ENCODE results near the gene SMYD3.

SMYD3 gene

DNA sequence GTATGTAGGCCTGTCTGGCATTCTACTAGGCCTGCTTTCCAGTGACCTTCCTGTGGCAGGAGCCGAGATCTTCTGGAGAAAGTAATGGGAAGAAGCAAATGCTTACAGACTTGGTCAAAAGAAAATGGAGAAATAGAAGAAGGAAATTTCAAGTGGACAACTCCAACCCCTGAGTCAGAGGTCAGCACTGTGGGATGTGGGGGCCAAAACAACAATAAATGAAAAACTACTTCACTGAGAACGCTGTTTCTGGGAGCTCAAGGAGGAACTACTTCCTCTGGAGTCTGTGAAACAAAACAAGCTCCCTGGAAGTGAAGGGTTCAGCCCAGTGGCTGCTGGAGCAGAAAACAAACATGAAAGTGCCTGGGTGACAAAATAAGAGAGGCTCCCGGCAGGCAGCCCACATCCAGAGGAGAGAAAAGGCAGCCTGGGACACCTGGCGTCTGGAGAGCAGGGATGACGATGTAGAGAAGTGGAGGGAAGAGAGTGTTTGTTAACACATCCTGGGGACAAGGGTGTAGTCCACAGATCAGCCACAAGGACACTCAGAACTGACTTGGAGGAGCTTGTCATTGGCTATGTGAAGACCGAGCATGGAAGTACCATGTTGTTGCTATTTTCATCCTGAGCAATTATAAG is 355.2 kb downstream of the SMYD3 start:
- no peak overlapping the region for H3K27ac ChIP-seq
- TF ChIP-seq ZFX (IDR thresholded peaks at IDR 0.05): no peak
- TF ChIP-seq, protein P1, sequence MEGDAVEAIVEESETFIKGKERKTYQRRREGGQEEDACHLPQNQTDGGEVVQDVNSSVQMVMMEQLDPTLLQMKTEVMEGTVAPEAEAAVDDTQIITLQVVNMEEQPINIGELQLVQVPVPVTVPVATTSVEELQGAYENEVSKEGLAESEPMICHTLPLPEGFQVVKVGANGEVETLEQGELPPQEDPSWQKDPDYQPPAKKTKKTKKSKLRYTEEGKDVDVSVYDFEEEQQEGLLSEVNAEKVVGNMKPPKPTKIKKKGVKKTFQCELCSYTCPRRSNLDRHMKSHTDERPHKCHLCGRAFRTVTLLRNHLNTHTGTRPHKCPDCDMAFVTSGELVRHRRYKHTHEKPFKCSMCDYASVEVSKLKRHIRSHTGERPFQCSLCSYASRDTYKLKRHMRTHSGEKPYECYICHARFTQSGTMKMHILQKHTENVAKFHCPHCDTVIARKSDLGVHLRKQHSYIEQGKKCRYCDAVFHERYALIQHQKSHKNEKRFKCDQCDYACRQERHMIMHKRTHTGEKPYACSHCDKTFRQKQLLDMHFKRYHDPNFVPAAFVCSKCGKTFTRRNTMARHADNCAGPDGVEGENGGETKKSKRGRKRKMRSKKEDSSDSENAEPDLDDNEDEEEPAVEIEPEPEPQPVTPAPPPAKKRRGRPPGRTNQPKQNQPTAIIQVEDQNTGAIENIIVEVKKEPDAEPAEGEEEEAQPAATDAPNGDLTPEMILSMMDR (conservative IDR thresholded peaks at IDR 0.05): no peak; the same call in 1 of the 2 replicates

DNA sequence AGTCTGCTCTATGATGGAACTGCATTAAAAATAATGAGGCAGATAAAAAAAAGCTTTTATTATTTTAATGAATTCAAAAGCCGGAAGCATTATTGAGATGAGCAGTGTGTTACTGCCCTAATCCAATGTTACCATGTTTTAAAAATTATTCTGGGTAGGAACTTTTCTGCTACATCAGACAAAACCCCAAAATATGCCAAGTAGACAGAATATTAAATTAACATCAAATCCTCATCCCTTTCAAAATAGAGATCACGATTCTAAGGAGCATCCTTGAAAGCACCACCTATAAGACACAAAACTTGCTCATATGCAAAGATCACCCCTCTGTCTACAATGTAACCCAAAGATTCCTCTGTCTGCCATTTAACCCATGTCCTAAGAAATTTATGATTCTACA is 357.5 kb downstream of the SMYD3 start:
- TF ChIP-seq, protein P1 (conservative IDR thresholded peaks at IDR 0.05): no peak
- TF ChIP-seq ZFX (IDR thresholded peaks at IDR 0.05): no peak
- no peak overlapping the region for H3K27ac ChIP-seq

DNA sequence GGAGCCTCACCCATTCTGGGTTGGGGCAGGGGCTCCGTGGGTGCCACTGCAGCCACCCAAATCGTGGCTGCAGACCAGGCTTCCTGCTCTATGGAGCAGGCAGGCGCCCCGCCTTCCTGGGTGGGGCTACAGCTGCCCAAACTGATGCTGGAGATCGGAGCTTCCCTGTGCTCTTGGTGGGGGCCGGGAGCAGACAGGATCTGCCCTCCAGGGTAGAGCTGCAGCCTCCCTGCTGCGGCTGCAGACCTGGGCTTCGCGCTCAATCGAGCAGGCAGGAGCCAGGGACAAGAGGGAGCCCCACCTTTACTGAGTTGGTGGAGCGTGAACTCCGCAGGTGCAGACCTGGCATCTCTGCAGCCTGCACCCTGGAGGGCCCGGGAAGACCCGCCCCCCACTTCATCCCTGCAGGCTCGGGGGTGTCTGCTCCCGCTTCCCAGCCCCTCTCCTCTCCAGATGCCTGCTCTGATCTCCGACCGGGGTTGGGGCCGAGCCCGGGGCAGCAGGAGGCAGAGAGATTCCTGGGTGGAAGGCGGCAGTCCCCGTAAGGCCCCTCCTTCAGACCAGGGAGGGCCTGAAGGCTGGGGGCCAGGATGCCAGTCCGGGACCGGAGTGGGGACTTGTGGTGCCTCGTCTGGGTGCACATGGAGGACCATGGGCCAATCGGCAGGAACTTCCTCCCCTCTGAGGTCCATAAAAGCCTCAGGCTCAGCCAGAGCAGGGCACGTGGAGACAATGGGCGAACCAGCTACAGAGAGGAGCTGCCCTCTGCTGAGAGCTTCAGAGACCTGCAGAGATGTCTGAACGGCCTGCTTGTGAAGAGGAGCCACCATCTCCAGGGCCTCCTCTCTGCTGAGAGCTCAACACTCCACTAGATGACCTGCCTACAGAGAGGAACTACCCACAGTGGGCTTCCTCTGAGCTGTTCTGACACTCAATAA is 359.3 kb downstream of the SMYD3 start:
- no peak overlapping the region for H3K27ac ChIP-seq
- TF ChIP-seq, protein P1 (conservative IDR thresholded peaks at IDR 0.05): no peak
- no peak for TF ChIP-seq ZFX (IDR thresholded peaks at IDR 0.05)

DNA sequence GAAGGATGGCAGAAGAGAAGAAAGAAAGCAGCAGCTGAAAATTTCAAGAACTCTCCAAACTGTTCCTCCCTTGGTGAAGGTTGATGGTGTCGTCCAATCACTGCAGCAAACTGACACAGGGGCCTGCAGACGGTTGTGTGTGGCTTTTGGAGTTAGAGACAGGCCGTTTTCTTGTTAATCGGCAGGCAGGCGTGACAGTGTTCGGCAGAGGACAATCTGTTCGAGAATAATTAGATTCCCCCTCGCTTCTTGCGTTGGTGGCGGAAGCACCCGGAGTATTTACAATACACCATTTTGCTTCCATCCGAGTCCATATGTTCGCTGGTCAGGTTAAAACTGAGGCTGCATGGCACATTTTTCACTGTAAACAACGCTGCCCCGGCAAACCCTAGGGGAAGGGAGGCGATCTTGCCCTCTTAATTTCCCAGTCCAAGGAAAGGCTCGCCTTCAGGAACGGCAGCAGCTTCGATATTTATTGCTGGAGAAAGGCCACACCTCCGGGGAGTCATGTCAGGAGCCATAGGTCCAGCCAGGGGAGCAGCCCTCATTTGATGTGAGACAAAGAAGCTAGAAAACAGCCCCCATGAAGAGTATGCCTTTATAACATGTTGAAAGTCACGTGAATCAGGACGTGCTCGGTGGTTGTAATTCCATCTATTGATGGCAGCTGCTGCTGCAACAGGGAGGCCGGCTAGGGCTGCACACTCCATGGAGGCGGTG is 360.1 kb downstream of the SMYD3 start:
- H3K27ac ChIP-seq: no peak overlapping the region
- TF ChIP-seq, protein P1 (conservative IDR thresholded peaks at IDR 0.05): no peak
- TF ChIP-seq ZFX (IDR thresholded peaks at IDR 0.05): no peak

DNA sequence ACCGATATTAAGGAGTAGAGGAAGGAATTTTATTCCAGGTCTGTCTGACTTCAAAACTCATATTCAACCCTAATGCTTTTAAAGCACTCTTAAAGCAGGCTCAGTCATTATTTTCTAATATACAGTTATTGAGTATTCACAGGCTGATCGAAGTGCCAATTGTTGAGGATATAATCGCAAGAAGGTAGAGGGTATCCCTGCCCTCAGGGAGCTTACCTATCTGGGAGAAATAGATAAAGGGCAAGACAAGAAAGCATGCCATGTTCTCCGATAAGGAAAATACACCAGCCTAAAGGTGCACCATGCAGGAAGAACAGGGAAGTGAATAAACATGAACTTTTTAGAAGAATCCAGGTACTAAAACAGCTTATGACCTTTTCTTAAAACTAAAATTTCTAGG is 361.2 kb downstream of the SMYD3 start:
- no peak overlapping the region for H3K27ac ChIP-seq
- no peak for TF ChIP-seq ZFX (IDR thresholded peaks at IDR 0.05)
- TF ChIP-seq, protein P1 (conservative IDR thresholded peaks at IDR 0.05): no peak

DNA sequence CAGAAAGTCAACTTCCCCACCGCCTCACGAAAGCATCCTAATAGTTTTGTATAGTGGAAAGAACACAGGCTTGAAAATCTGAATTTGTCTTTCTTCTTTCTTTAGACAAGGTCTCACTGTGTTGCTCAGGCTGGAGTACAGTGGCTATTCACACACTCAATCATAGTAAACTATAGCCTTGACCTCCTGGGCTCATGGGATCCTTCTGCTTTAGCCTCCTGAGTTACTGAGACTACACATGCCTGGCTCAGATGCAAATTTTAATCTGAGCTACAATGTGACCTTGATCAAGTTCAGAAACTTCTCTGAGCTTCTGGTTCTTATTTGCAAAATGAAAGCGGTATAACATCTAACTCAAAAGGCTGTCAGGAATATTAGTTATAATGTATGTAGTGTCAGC is 362.1 kb downstream of the SMYD3 start:
- no peak for TF ChIP-seq ZFX (IDR thresholded peaks at IDR 0.05)
- TF ChIP-seq, protein P1 (conservative IDR thresholded peaks at IDR 0.05): no peak
- H3K27ac ChIP-seq: no peak overlapping the region

Data from C4-2B (cell line).